Posterior cingulate gyrus (tissue), 11 donors: ENCODE results near the gene PRCP.

Source experiments
- DNase-seq, 10 donors: peaks; one replicate each; pipeline versions ENCODE4 v3.0.0 to v3.0.0-alpha.2; 2020 to 2021; ENCODE audit warnings: mixed read lengths in 3 of 10
- intact Hi-C: fragments of 100-400 bp; cut with DNase I; formaldehyde crosslinking; loops from one replicate; pipeline ENCODE4 v1.15.1; 2023

The PRCP gene

GRCh38 chr11:82792822-82793569 lies 107.2 kb downstream of the PRCP start:
- intact Hi-C loops = no loop called here
- no peak for DNase-seq

DNA sequence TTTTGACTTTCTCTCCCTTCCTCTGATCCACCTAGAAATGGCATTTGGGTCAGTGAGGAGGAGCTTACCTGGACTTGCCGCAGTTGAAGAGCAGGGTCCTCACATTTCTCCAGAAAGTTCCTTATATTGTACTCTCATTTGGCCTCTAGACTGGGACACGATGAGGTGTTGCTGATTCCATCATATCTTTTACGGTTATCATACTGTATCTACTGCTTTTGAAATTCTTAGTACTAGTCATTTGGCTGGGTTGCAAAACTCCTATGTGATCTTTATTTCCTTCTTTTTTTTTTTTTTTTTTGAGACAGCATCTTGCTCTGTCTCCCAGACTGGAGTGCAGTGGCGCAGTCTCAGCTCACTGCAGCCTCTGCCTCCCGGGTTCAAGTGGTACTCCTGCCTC lies 107.9 kb downstream of the PRCP start:
- no peak for DNase-seq
- intact Hi-C loops = no loop called here

DNA sequence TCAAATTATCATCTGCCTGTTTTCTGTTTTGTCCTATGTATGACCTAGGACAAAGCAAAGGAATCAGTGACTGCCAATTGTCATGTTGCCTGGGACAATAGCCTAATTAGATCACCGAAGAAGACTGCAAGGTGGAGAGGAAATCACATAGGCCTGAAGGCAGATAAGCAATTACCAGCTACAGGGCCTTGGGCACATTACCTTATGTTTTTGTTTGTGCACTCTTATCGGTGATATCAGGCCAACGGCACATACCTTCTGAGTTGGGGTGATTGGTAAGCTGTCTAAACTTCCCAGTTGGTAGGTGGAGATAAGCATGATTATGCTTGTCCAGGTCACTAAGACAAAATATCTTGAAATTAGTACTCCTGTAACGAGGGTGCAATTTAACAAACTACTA lies 108.5 kb downstream of the PRCP start:
- DNase-seq = no peak
- intact Hi-C loops = no loop called here

GRCh38 chr11:82790723-82791484 lies 109.3 kb downstream of the PRCP start:
- intact Hi-C loops = no loop called here
- no peak for DNase-seq

- intact Hi-C loops = no loop called here
- no peak for DNase-seq
These were observed 112.2 kb downstream of the PRCP start for GRCh38 chr11:82787981-82788380.

GRCh38 chr11:82786836-82787235 lies 113.4 kb downstream of the PRCP start:
- intact Hi-C loops = no loop called here
- no peak for DNase-seq

- intact Hi-C loops = no loop called here
- no peak for DNase-seq
These were observed 114.2 kb downstream of the PRCP start for GRCh38 chr11:82786001-82786400.

- no peak for DNase-seq
- intact Hi-C loops = no loop called here
These were observed 117.3 kb downstream of the PRCP start for GRCh38 chr11:82782825-82783374.

- no peak for DNase-seq
- intact Hi-C loops = no loop called here
These were observed 121.5 kb downstream of the PRCP start for GRCh38 chr11:82778776-82779175.

GRCh38 chr11:82776377-82776776 lies 123.9 kb downstream of the PRCP start:
- intact Hi-C loops = no loop called here
- DNase-seq = no peak

GRCh38 chr11:82775736-82776346 lies 124.4 kb downstream of the PRCP start:
- intact Hi-C loops = no loop called here
- peak in 2 of 10 donors; percentile 40 to 41 for DNase-seq

DNA sequence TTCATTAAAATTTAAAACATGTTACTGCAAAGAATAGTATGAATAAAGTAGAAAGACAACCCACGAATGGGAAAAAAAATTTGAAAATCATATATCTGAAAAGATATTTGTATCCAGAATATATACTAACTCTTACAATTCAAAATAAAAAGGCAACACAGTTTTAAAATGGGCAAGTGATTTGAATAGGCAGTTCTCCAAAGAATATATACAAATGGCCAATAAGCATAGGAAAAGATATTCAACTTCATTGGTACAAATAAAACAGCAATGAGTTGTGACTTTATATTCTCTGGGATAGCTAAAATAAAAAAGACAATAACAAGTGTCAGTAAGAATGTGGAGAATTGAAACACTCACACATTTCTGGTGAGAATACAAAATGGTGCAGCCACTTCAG lies 125.0 kb downstream of the PRCP start:
- intact Hi-C loops = no loop called here

More for the DNA sequence above, 125.0 kb downstream of the PRCP start:
- DNase-seq = no peak
